Retinal pigment epithelial cell (primary cell): Measurements from ENCODE around the gene PPP2R2D.

Source experiments
- DNase-seq: peaks from one replicate; pipeline ENCODE4 v3.0.0-alpha.2; 2010; ENCODE audit warnings: low read depth
- H3K4me3 ChIP-seq: 2 replicates; pipeline ENCODE4 v1.5.1; 2011; ENCODE audit warnings: mild to moderate bottlenecking, low read length, control low read depth, moderate library complexity
- TF ChIP-seq, protein P1 (sequence below): conservative IDR thresholded peaks from 2 replicates; pipeline ENCODE4 v1.5.1; 2011; ENCODE audit warnings: low read depth, low read length, control low read depth, inconsistent platforms

The PPP2R2D gene

DNA sequence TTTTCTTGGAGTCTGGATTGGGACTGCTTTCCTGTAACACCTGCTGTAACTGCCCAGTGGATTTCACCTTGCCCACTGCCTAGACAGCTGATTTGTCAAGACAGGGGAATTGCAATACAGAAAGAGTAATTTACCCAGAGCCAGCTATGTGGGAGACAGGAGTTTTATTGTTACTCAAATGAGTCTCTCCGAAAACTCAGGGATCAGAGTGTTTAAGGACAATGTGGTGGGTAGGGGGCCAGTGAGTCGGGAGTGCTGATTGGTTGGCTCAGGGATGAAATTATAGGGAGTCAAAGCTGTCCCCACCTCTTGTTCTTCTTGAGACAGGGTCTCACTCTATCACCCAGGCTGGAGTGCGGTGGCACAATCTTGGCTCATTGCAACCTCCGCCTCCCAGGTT, 106.2 kb downstream of the PPP2R2D start:
- DNase-seq: no peak
- no peak overlapping the region for H3K4me3 ChIP-seq
- TF ChIP-seq, protein P1, sequence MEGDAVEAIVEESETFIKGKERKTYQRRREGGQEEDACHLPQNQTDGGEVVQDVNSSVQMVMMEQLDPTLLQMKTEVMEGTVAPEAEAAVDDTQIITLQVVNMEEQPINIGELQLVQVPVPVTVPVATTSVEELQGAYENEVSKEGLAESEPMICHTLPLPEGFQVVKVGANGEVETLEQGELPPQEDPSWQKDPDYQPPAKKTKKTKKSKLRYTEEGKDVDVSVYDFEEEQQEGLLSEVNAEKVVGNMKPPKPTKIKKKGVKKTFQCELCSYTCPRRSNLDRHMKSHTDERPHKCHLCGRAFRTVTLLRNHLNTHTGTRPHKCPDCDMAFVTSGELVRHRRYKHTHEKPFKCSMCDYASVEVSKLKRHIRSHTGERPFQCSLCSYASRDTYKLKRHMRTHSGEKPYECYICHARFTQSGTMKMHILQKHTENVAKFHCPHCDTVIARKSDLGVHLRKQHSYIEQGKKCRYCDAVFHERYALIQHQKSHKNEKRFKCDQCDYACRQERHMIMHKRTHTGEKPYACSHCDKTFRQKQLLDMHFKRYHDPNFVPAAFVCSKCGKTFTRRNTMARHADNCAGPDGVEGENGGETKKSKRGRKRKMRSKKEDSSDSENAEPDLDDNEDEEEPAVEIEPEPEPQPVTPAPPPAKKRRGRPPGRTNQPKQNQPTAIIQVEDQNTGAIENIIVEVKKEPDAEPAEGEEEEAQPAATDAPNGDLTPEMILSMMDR: no peak

DNA sequence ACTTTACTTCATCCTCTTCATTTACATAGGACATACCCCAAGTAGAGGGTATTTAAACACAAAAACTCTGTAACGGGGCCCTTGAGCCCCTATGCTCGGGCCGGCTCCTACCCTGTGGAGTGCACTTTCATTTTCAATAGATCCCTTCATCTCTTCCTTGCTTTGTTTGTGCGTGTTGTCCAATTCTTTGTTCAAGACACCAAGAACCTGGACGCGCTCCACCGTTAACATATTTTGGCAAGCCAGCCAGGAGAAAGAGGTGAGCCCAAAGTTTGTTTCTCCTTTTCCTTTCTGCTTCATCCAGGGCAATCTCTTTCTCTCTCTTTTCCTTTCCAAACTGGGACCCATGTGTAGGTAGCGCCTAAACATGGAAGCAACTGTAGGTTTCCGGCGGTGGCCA, 106.9 kb downstream of the PPP2R2D start:
- TF ChIP-seq, protein P1: no peak
- no peak overlapping the region for H3K4me3 ChIP-seq
- DNase-seq: no peak
